Upper lobe of left lung (tissue), 4 donors: Measurements from ENCODE around the gene NME3.

Source experiments
- CTCF ChIP-seq, 6 experiments: fragments of 450-650 bp in 4 of 6; fragments of 200-600 bp in 2 of 6; sonication (generic) in 2 of 6; IDR thresholded peaks; one replicate each; pipeline ENCODE4 v1.5.1; 2016 to 2019; ENCODE audit warnings: antibody characterized with exemption in 6 of 6
- EP300 ChIP-seq, 4 donors: sonication (generic); formaldehyde crosslinking; IDR thresholded peaks; one replicate each; pipeline ENCODE4 v1.5.1; 2017; ENCODE audit warnings: antibody characterized with exemption in 4 of 4, control low read depth in 2 of 4
- POLR2A ChIP-seq, 4 donors: fragments of 450-650 bp; IDR thresholded peaks; one replicate each; pipeline ENCODE4 v1.5.1; 2016 to 2017; ENCODE audit warnings: antibody characterized with exemption in 4 of 4, mild to moderate bottlenecking in 2 of 4
- POLR2AphosphoS5 ChIP-seq, 2 donors: sonication (generic); formaldehyde crosslinking; IDR thresholded peaks; one replicate each; pipeline ENCODE4 v1.5.1; 2017; ENCODE audit warnings: antibody characterized with exemption in 2 of 2

- no peak for TF ChIP-seq CTCF (IDR thresholded peaks at IDR 0.05)
- TF ChIP-seq POLR2A (IDR thresholded peaks at IDR 0.05), result no peak
- TF ChIP-seq POLR2AphosphoS5 (IDR thresholded peaks at IDR 0.05), result no peak
- no peak for TF ChIP-seq EP300 (IDR thresholded peaks at IDR 0.05)
These were observed 19.4 kb upstream of the NME3 start for GRCh38 chr16:1790611-1791255.
